ENCODE data around the gene SEMA4G.

The SEMA4G gene

GRCh38 chr10:100987685-100988049 lies 18.4 kb downstream of the SEMA4G start:
- DNase-seq (ENCODE audit: low read depth in 1 of 2, low spot score in 1 of 2): no peak

DNA sequence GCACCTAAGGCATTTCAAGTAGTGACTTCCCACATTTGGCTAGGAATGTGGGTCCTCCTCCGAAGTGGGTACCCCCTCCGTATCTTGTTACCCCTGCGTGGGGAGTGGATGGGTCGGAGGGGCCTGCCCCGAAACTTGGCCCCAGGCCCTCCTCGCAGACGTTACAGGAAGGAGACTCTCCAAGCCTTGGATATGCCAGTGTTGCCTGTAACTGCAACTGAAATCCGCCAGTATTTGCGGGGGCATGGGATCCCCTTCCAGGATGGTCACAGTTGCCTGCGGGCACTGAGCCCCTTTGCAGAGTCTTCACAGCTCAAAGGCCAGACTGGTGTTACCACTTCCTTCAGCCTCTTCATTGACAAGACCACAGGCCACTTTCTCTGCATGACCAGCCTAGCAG lies 18.9 kb downstream of the SEMA4G start:
- no peak for DNase-seq (ENCODE audit: low read depth in 1 of 2, low spot score in 1 of 2)

DNA sequence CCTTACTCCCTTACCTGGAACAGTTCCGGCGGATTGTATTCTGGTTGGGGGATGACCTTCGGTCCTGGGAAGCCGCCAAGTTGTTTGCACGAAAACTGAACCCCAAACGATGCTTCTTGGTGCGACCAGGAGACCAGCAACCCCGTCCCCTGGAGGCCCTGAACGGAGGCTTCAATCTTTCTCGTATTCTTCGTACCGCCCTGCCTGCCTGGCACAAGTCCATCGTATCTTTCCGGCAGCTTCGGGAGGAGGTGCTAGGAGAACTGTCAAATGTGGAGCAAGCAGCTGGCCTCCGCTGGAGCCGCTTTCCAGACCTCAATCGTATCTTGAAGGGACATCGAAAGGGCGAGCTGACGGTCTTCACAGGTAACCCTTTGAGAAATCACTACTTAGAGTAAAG lies 19.8 kb downstream of the SEMA4G start:
- no peak for DNase-seq (ENCODE audit: low read depth in 1 of 2, low spot score in 1 of 2)

- no peak for DNase-seq (ENCODE audit: low read depth in 1 of 2, low spot score in 1 of 2)
Observed at GRCh38 chr10:100993986-100994708, 24.8 kb downstream of the SEMA4G start.

DNA sequence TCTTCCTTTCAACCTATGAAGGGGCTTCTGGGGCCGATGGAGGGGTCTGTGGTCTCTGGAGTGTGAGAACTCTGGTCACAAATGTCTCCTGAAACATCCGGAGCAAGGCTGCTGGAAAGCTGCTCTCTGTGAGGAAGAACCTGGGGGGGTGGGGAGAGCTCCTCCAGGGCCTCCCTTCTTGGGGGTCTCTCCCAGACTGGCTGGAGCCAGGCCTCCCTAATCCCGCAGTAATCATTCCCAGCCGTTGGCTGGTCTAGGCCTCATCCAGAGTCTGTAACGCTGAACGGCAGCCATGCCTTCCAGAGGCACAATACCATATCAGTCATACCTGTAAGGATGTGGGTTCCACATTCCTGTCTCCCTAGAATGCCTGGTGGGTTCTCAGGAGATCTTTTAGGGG lies 25.9 kb downstream of the SEMA4G start:
- no peak for DNase-seq (ENCODE audit: low read depth in 1 of 2, low spot score in 1 of 2)

GRCh38 chr10:100996678-100997359 lies 27.5 kb downstream of the SEMA4G start:
- DNase-seq (ENCODE audit: low read depth in 1 of 2, low spot score in 1 of 2): no peak

GRCh38 chr10:100997360-100998182 lies 28.3 kb downstream of the SEMA4G start:
- peak; percentile 54 to 66 for DNase-seq (ENCODE audit: low read depth in 1 of 2, low spot score in 1 of 2)

DNA sequence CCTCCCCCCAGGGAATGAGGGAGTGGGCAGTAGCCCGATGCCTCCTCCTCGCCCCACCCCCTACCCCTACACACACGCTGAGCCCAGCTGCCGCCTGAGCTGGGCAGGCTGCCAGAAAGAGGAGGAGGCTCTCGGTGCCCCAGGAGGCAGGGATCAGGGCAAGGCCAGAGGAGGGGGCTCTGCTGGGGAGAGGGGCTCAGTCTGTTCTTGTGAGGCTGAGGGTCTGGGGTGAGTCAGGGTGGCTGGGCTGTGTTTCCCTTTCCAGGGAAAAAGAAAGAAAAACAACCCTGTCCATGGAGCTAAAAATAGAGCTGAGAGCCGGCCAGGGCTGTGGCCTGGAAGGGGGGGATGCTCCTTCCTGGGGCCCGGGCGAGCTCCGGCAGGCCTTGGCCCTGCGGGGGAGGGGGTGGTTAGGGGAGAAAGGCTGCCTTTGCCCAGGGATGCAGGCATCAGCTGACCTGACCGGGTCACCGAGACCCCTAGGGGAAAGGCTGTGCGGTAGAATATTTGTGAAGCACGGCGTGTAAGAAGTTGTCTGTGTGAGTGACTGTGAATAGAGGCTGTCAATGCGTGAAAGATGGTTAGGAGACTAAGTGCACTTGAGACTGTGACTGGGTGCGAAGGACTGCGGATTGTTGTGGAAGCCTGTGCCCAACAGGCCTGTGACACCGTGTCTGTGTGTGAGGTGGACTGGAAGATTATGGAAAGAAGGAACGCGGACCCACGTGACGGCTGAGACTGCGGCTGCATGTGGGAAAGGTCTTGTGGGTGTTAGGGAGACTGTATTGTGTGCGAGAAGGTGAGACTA lies 29.1 kb downstream of the SEMA4G start:
- peak; percentile 45 to 47 for DNase-seq (ENCODE audit: low read depth in 1 of 2, low spot score in 1 of 2)

DNA sequence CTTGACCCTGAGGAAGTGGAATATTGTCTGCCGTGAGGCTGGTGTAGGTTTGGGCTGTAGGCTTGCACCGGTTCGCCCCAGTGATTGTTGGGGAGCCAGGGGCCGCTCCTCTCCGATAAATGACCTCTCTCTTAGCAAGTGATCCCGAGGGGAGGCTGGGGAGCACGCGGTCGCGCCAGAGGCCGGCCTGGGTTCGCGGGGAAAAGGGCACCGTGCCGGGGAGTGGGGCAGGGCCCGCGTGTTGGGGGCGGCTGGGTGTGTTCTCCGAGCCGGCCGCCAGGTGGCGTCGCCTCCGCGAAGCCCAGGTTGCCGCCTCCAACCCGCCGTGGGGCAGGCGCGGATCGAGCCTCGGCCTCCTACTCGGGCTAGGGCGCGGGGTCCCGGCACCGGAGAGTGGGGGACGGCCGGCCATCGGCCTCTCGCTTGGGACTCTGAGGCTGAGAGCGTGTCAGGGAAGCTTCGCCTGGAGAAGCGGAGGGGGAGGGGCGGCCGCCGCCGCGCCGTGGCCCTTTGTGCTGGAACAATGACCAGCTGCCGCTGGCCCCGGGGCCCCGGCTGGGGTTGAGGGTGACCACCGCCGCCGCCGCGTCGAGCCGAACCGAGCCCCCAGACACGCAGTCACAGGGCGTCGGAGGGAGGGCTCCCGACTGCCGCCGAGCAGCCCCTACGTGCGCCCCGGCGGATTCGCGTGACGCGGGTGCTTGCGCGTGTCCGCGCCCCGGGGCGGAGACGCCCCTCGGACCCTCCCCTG lies 29.9 kb downstream of the SEMA4G start:
- peak; percentile 57 to 75 for DNase-seq (ENCODE audit: low read depth in 1 of 2, low spot score in 1 of 2)

- DNase-seq (ENCODE audit: low read depth in 1 of 2, low spot score in 1 of 2): no peak
Observed at GRCh38 chr10:100999742-101000126, 30.4 kb downstream of the SEMA4G start, which contains the start of gene LZTS2. TSS of gene LZTS2 (plus strand) at chr10:100999808. CDS start at chr10:101002539, 2,731 bp downstream.

- no peak for DNase-seq (ENCODE audit: low read depth in 1 of 2, low spot score in 1 of 2)
Observed at GRCh38 chr10:101000127-101000914, 31.0 kb downstream of the SEMA4G start.

DNA sequence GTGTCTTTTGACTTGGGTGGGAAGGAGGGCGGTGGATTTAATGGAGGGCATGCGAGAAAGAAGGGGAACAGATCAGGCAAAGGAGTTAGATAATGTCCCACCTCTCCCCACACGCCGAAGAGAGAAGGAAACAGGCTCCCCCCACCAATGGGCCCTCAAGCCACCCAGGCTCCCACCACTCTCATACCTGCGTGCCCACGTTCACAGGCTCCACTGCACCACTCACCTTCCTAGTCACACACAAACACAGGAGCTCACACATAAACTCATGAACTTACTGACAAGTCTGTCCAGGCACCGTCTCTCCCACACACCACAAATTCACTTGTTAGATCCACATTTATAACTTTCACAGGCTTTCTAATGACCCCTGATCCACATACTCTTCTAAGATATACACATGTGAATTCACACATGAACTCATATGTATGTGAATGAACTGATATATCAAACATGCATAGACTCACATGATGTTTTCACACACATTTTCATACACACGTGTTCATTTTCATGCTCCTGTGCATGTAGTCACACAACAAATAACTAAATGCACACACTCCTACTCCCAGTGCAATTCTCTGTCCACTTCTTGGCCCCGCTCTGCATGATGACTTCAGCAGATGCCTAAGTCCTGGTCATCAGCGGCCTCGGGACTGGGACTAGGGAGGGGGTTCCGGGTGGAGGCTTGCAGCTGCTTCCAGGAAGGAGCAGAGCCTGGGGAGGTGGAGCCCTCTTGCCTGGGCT lies 31.8 kb downstream of the SEMA4G start:
- no peak for DNase-seq (ENCODE audit: low read depth in 1 of 2, low spot score in 1 of 2)

DNA sequence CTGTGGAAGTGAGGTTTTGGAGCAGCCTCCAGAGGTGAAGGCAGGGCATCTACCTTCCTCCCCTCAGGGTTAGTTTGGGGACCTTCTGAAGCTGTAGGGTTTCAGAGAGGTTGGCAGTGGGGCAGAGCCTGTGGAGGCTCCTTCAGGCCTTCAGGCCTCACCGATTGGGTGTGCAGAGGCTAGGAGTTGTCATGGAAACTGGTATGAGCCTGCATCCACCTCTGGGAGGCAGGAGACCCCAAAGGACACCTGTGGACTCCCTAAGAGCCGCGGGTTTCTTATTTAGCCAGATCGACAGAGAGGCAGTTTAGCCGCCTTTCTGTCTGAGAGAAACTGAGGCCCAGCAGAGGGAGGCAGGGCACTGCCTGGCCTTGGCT lies 32.3 kb downstream of the SEMA4G start:
- DNase-seq (ENCODE audit: low read depth in 1 of 2, low spot score in 1 of 2): no peak

DNA sequence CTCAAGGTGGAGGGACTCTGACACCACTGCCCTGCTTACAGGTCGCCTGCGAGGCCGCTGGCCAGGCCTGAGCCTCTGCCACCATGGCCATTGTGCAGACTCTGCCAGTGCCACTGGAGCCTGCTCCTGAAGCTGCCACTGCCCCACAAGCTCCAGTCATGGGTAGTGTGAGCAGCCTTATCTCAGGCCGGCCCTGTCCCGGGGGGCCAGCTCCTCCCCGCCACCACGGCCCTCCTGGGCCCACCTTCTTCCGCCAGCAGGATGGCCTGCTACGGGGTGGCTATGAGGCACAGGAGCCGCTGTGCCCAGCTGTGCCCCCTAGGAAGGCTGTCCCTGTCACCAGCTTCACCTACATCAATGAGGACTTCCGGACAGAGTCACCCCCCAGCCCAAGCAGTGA lies 33.2 kb downstream of the SEMA4G start:
- DNase-seq (ENCODE audit: low read depth in 1 of 2, low spot score in 1 of 2): no peak

- no peak for DNase-seq (ENCODE audit: low read depth in 1 of 2, low spot score in 1 of 2)
Observed at GRCh38 chr10:101003639-101004206, 34.4 kb downstream of the SEMA4G start.

GRCh38 chr10:101005361-101005760 lies 36.1 kb downstream of the SEMA4G start:
- no peak for DNase-seq (ENCODE audit: low read depth in 1 of 2, low spot score in 1 of 2)

DNA sequence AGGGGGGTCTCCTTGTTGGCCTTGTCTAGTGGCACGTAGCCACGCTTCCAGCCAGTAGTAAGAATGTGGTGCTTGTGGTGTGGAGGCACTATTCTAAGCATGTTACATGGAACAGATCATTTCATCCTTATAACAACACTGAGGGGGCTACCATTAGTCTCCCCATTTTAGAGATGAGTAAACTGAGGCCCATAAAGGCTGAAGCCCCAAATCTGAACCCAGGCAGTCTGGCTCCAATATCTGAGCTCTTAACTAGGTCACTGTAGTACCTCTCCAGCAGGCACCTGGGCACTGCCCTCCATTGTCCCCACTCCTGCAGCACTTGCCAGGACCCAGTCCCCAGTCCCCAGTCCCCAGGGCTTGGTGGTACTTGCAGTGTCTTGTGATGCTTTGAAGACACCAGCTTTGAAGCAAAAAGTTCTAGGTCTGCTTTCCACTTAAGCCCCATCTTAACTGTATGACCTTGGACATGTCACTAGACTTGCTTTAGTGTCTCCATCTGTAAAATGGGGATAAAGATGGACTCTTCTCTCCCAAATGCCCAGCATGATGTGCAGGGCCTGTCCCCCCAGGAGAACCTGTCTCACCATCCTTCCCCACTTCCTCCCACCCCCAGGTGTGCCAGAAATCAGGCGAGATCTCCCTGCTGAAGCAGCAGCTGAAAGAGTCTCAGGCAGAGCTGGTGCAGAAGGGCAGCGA lies 36.7 kb downstream of the SEMA4G start:
- DNase-seq (ENCODE audit: low read depth in 1 of 2, low spot score in 1 of 2): no peak

DNA sequence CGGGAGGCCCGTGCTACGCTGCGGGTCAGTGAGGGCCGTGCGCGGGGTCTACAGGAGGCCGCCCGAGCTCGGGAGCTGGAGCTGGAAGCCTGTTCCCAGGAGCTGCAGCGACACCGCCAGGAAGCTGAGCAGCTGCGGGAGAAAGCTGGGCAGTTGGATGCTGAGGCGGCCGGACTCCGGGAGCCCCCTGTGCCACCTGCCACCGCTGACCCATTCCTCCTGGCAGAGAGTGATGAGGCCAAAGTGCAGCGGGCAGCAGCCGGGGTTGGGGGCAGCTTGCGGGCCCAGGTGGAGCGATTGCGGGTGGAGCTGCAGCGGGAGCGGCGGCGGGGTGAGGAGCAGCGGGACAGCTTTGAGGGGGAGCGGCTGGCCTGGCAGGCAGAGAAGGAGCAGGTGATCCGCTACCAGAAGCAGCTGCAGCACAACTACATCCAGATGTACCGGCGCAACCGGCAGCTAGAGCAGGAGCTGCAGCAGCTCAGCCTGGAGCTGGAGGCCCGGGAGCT lies 37.3 kb downstream of the SEMA4G start:
- DNase-seq (ENCODE audit: low read depth in 1 of 2, low spot score in 1 of 2): no peak

Data from stimulated activated CD4-positive, alpha-beta T cell treated with anti-CD3 and anti-CD28 coated beads, Interleukin-15, amount 100 ng/mL, for 1 hour (primary cell).